ENCODE data around the gene PAM.
"Not testable (repeated sequence)": the region's sequence is repeated elsewhere in the genome, so short reads cannot be mapped to it uniquely, and the experiment has no call there.

PAM gene

GRCh38 chr5:102903074-102903871 lies 148.2 kb downstream of the PAM start:
- DNase-seq: no peak

- no peak for DNase-seq
These were observed 150.0 kb downstream of the PAM start for GRCh38 chr5:102905056-102905455.

GRCh38 chr5:102907099-102907498 lies 152.0 kb downstream of the PAM start:
- not testable (repeated sequence) for DNase-seq

- DNase-seq: no peak
These were observed 155.4 kb downstream of the PAM start for GRCh38 chr5:102910240-102911226.

- no peak for DNase-seq
These were observed 156.9 kb downstream of the PAM start for GRCh38 chr5:102911973-102912372.

- no peak for DNase-seq
These were observed 161.0 kb downstream of the PAM start for GRCh38 chr5:102916109-102916508.

GRCh38 chr5:102918986-102919610 lies 164.0 kb downstream of the PAM start:
- DNase-seq: no peak

- no peak for DNase-seq
These were observed 165.7 kb downstream of the PAM start for GRCh38 chr5:102920762-102921161.

- no peak for DNase-seq
These were observed 166.4 kb downstream of the PAM start for GRCh38 chr5:102921341-102922044.

GRCh38 chr5:102922111-102922720 lies 167.1 kb downstream of the PAM start:
- DNase-seq: no peak

GRCh38 chr5:102922799-102923477 lies 167.8 kb downstream of the PAM start:
- no peak for DNase-seq

- DNase-seq: no peak
These were observed 169.9 kb downstream of the PAM start for GRCh38 chr5:102924963-102925362.

GRCh38 chr5:102927007-102927406 lies 171.9 kb downstream of the PAM start:
- DNase-seq: no peak

GRCh38 chr5:102930244-102930643 lies 175.1 kb downstream of the PAM start:
- no peak for DNase-seq

- no peak for DNase-seq
These were observed 176.1 kb downstream of the PAM start for GRCh38 chr5:102931085-102931725.

- no peak for DNase-seq
These were observed 177.7 kb downstream of the PAM start for GRCh38 chr5:102932781-102933180.

GRCh38 chr5:102933316-102933715 lies 178.2 kb downstream of the PAM start:
- no peak for DNase-seq

GRCh38 chr5:102933721-102934459 lies 178.8 kb downstream of the PAM start:
- DNase-seq: no peak

GRCh38 chr5:102937894-102938293 lies 182.8 kb downstream of the PAM start:
- DNase-seq: no peak

- DNase-seq: no peak
These were observed 186.0 kb downstream of the PAM start for GRCh38 chr5:102941111-102941510.
